ENCODE measurements around the gene NAV2. TPM values are rescaled to one million over a fixed set of nuclear protein-coding genes. Genes with fewer than 3 reads are reported as not detected.

The NAV2 gene
- total RNA-seq, 1 experiment from 2014 or later = 23.3 TPM

- intact Hi-C loops (cut with micrococcal nuclease; ENCODE audit: unreplicated experiment) = no loop called here
- Histone ChIP-seq H3K4me3 (no peak overlapping the region), H3K27me3 (ENCODE audit: insufficient read depth, low read depth) (no peaks in the 10 kb centered on the region), H3F3A (ENCODE audit: insufficient read depth, low read depth) (peaks cover 5% of the 10 kb centered on the region; the same call in 1 of the 2 replicates), H3K36me3 (ENCODE audit: low read depth) (no peaks in the 10 kb centered on the region), H3K27ac (no peak overlapping the region), H4K20me1 (ENCODE audit: insufficient read depth) (no peaks in the 10 kb centered on the region), H3K9me2 (ENCODE audit: insufficient read depth) (no peaks in the 10 kb centered on the region), H3K4me1 (replicated peaks; ENCODE audit: insufficient read depth) (no peaks in the 10 kb centered on the region), H3K9me3 (ENCODE audit: insufficient read depth, low read depth) (no peaks in the 10 kb centered on the region), H3K4me2 (no peak overlapping the region), H3K79me2 (ENCODE audit: low read depth) (no peaks in the 10 kb centered on the region), H2AFZ (no peak overlapping the region)
- ChIA-PET POLR2A (ENCODE audit: unreplicated experiment) (no interaction called here), CTCF (no interaction called here)
- TF ChIP-seq, protein P1, sequence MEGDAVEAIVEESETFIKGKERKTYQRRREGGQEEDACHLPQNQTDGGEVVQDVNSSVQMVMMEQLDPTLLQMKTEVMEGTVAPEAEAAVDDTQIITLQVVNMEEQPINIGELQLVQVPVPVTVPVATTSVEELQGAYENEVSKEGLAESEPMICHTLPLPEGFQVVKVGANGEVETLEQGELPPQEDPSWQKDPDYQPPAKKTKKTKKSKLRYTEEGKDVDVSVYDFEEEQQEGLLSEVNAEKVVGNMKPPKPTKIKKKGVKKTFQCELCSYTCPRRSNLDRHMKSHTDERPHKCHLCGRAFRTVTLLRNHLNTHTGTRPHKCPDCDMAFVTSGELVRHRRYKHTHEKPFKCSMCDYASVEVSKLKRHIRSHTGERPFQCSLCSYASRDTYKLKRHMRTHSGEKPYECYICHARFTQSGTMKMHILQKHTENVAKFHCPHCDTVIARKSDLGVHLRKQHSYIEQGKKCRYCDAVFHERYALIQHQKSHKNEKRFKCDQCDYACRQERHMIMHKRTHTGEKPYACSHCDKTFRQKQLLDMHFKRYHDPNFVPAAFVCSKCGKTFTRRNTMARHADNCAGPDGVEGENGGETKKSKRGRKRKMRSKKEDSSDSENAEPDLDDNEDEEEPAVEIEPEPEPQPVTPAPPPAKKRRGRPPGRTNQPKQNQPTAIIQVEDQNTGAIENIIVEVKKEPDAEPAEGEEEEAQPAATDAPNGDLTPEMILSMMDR (conservative IDR thresholded peaks at IDR 0.05) = no peak
- no peak for TF ChIP-seq EZH2 (IDR thresholded peaks at IDR 0.05; ENCODE audit: low read depth)
- no TSS peak for BruUV-seq (replicated peaks)
- DNase-seq = no peak
These were observed 199.7 kb downstream of the NAV2 start for GRCh38 chr11:19912115-19912957.

GRCh38 chr11:19912958-19913892 lies 200.6 kb downstream of the NAV2 start:
- Histone ChIP-seq H3K9me2 (ENCODE audit: insufficient read depth) (no peaks in the 10 kb centered on the region), H3F3A (ENCODE audit: insufficient read depth, low read depth) (peaks cover 14% of the 10 kb centered on the region; the same call in 1 of the 2 replicates), H4K20me1 (ENCODE audit: insufficient read depth) (no peaks in the 10 kb centered on the region), H3K79me2 (ENCODE audit: low read depth) (no peaks in the 10 kb centered on the region), H3K4me1 (replicated peaks; ENCODE audit: insufficient read depth) (peaks cover 8% of the 10 kb centered on the region), H3K9me3 (ENCODE audit: insufficient read depth, low read depth) (no peaks in the 10 kb centered on the region), H3K27ac (no peak overlapping the region), H3K4me2 (no peak overlapping the region), H2AFZ (no peak overlapping the region), H3K36me3 (ENCODE audit: low read depth) (no peaks in the 10 kb centered on the region), H3K4me3 (no peak overlapping the region), H3K27me3 (ENCODE audit: insufficient read depth, low read depth) (no peaks in the 10 kb centered on the region)
- ChIA-PET POLR2A (ENCODE audit: unreplicated experiment) (no interaction called here), CTCF (no interaction called here)
- TF ChIP-seq, protein P1 (conservative IDR thresholded peaks at IDR 0.05) = no peak
- no peak for TF ChIP-seq EZH2 (IDR thresholded peaks at IDR 0.05; ENCODE audit: low read depth)
- intact Hi-C loops (cut with micrococcal nuclease; ENCODE audit: unreplicated experiment) = no loop called here
- BruUV-seq (replicated peaks) = no TSS peak
- no peak for DNase-seq

GRCh38 chr11:19913893-19914249 lies 201.2 kb downstream of the NAV2 start:
- Histone ChIP-seq H3K4me2 (no peak overlapping the region), H3K36me3 (ENCODE audit: low read depth) (no peaks in the 10 kb centered on the region), H3K79me2 (ENCODE audit: low read depth) (no peaks in the 10 kb centered on the region), H3K4me1 (replicated peaks; ENCODE audit: insufficient read depth) (peaks cover 15% of the 10 kb centered on the region), H3K27me3 (ENCODE audit: insufficient read depth, low read depth) (no peaks in the 10 kb centered on the region), H3F3A (ENCODE audit: insufficient read depth, low read depth) (peaks cover 20% of the 10 kb centered on the region), H3K4me3 (no peak overlapping the region), H3K9me2 (ENCODE audit: insufficient read depth) (no peaks in the 10 kb centered on the region), H2AFZ (no peak overlapping the region), H3K9me3 (ENCODE audit: insufficient read depth, low read depth) (no peaks in the 10 kb centered on the region), H4K20me1 (ENCODE audit: insufficient read depth) (no peaks in the 10 kb centered on the region), H3K27ac (no peak overlapping the region)
- CTCF ChIA-PET = no interaction called here
- no peak for DNase-seq
- POLR2A ChIA-PET (ENCODE audit: unreplicated experiment) = no interaction called here
- intact Hi-C loops (cut with micrococcal nuclease; ENCODE audit: unreplicated experiment) = no loop called here
- TF ChIP-seq, protein P1 (conservative IDR thresholded peaks at IDR 0.05) = no peak
- TF ChIP-seq EZH2 (IDR thresholded peaks at IDR 0.05; ENCODE audit: low read depth) = no peak
- no TSS peak for BruUV-seq (replicated peaks)

All from PC-9 (cell line).